ENCODE measurements around the gene WFS1. TPM values are rescaled to one million over a fixed set of nuclear protein-coding genes. Genes with fewer than 3 reads are reported as not detected.
A peak's percentile ranks its signal among the peaks of the same experiment; 100 is the strongest.

WFS1 gene
- total and polyA plus RNA-seq, 2 of the 13 experiments (the other 11 are each of a cell fraction or from before 2014, with no cell fraction given) = 39.1 to 42.2 TPM

GRCh38 chr4:6228158-6229067, 41.2 kb upstream of the WFS1 start:
- intact Hi-C loops (cut with micrococcal nuclease; ENCODE audit: unreplicated experiment) = no loop called here
- H3K79me2 ChIP-seq (ENCODE audit: insufficient read depth, low read length) = no peaks in the 10 kb centered on the region
- CTCF ChIA-PET (ENCODE audit: low intra/inter-chr PET ratio, low total read pairs) = no interaction called here
- no peak overlapping the region for H2AFZ ChIP-seq (ENCODE audit: low read length)
- H3K9me3 ChIP-seq (ENCODE audit: low read length) = no peaks in the 10 kb centered on the region
- no peaks in the 10 kb centered on the region for H3K4me1 ChIP-seq (ENCODE audit: insufficient read depth, low read length)
- 24% methylated on average over 14 of the region's 16 CpGs for WGBS (ENCODE audit: low lambda C conversion rate)
- no peaks in the 10 kb centered on the region for H4K20me1 ChIP-seq (ENCODE audit: insufficient read depth, low read length)
- POLR2A ChIA-PET = no interaction called here
- no peak overlapping the region for H3K4me2 ChIP-seq (ENCODE audit: low read depth, low read length)
- H3K36me3 ChIP-seq (replicated peaks in 1 of 2; ENCODE audit: control insufficient read depth in 1 of 2, insufficient read depth in 2 of 2, low read length in 2 of 2) = no peaks in the 10 kb centered on the region
- H3K9ac ChIP-seq (ENCODE audit: insufficient read depth, low read depth, low read length) = no peak overlapping the region
- ATAC-seq = peak; percentile 67
- H3K27me3 ChIP-seq (ENCODE audit: control insufficient read depth in 1 of 2, insufficient read depth in 2 of 2, low read length in 2 of 2) = peaks cover 0 to 1% of the 10 kb centered on the region in 2 experiments; a peak in 1 of 5 replicates
- no peak overlapping the region for H3K27ac ChIP-seq (ENCODE audit: extremely low read length, insufficient read depth, low read length)
- BruUV-seq (replicated peaks) = no TSS peak
- in situ Hi-C loops (cut with HindIII; ENCODE audit: extremely low pct_ligation_motif_present, low pct_unique_long_range_greater_than_20kb) = loop anchor here (25.0 kb wide), 1 partner anchor 334 kb away; no protein-coding TSS in a partner anchor
- no peak for DNase-seq (ENCODE audit: low spot score)
- FAIRE-seq = no peak
- H3K4me3 ChIP-seq (replicated peaks in 1 of 3; ENCODE audit: insufficient read depth in 1 of 3, low read depth in 2 of 3, low read length in 3 of 3) = no peak overlapping the region
- TF ChIP-seq CEBPG (CRISPR knock-in tag; IDR thresholded peaks at IDR 0.05) (no peak), CENPT (CRISPR knock-in tag; IDR thresholded peaks at IDR 0.05; ENCODE audit: low read depth) (no peak), ZNF616 (CRISPR knock-in tag; IDR thresholded peaks at IDR 0.05; ENCODE audit: low read depth) (no peak), DMAP1 (CRISPR knock-in tag; IDR thresholded peaks at IDR 0.05) (no peak), HOXA5 (CRISPR knock-in tag; IDR thresholded peaks at IDR 0.05) (no peak), ZNF101 (CRISPR knock-in tag; IDR thresholded peaks at IDR 0.05; ENCODE audit: borderline replicate concordance, low read depth) (no peak), PRDM10 (CRISPR knock-in tag; IDR thresholded peaks at IDR 0.05; ENCODE audit: low read depth) (no peak), JARID2 (CRISPR knock-in tag; IDR thresholded peaks at IDR 0.05; ENCODE audit: insufficient replicate concordance) (no peak), HES4 (CRISPR knock-in tag; IDR thresholded peaks at IDR 0.05; ENCODE audit: borderline replicate concordance) (no peak), LCORL (IDR thresholded peaks at IDR 0.05) (no peak), LCORL (CRISPR knock-in tag; IDR thresholded peaks at IDR 0.05) (no peak), ZNF777 (CRISPR knock-in tag; IDR thresholded peaks at IDR 0.05) (no peak)
